GM23338 (cell line): Measurements from ENCODE around the gene DPH1. TPM values are rescaled to one million over a fixed set of nuclear protein-coding genes. Genes with fewer than 3 reads are reported as not detected.

ENCODE experiments used
- ATAC-seq: fragments of 200-7000 bp; cut with Tn5 transposase; 3 replicates; pipeline ENCODE4 v1.9.1; 2020
- DNase-seq: peaks from one replicate; pipeline ENCODE4 v3.0.0-alpha.2; 2015; ENCODE audit warnings: low spot score
- H2AFZ ChIP-seq: fragments of 200-600 bp; sonication (generic); 2 replicates; pipeline ENCODE4 v1.8.0; 2016; ENCODE audit warnings: antibody characterized with exemption, mild to moderate bottlenecking, moderate library complexity
- H3F3A ChIP-seq: fragments of 200-600 bp; sonication (generic); replicated peaks from 2 replicates; pipeline ENCODE4 v1.8.0; 2017; ENCODE audit warnings: antibody characterized with exemption, mixed run types, low read depth
- H3K27ac ChIP-seq: fragments of 200-600 bp; sonication (generic); 2 replicates; pipeline ENCODE4 v1.6.1; 2016; ENCODE audit warnings: low read depth
- H3K27me3 ChIP-seq: fragments of 200-600 bp; sonication (generic); 2 replicates; pipeline ENCODE4 v1.8.0; 2016; ENCODE audit warnings: mild to moderate bottlenecking, mixed run types, moderate library complexity; ENCODE audit not compliant: insufficient read depth
- H3K36me3 ChIP-seq: fragments of 200-600 bp; sonication (generic); 2 replicates; pipeline ENCODE4 v1.8.0; 2016; ENCODE audit warnings: mild to moderate bottlenecking; ENCODE audit not compliant: insufficient read depth
- H3K4me1 ChIP-seq: fragments of 200-600 bp; sonication (generic); 2 replicates; pipeline ENCODE4 v1.8.0; 2016; ENCODE audit warnings: mild to moderate bottlenecking, moderate library complexity; ENCODE audit not compliant: insufficient read depth
- H3K4me2 ChIP-seq: fragments of 200-600 bp; sonication (generic); 2 replicates; pipeline ENCODE4 v1.7.1; 2017; ENCODE audit warnings: mixed run types
- H3K4me3 ChIP-seq: fragments of 200-600 bp; sonication (generic); 2 replicates; pipeline ENCODE4 v1.6.1; 2016; ENCODE audit warnings: mixed run types
- H3K79me2 ChIP-seq: fragments of 200-600 bp; sonication (generic); replicated peaks from 2 replicates; pipeline ENCODE4 v1.8.0; 2017; ENCODE audit warnings: mild to moderate bottlenecking; ENCODE audit not compliant: insufficient read depth
- H3K9me2 ChIP-seq: fragments of 200-600 bp; sonication (generic); 2 replicates; pipeline ENCODE4 v1.8.0; 2017; ENCODE audit not compliant: insufficient read depth
- H4K20me1 ChIP-seq: fragments of 200-600 bp; sonication (generic); replicated peaks from 2 replicates; pipeline ENCODE4 v1.8.0; 2017; ENCODE audit warnings: mild to moderate bottlenecking; ENCODE audit not compliant: insufficient read depth
- H3K27ac Mint-ChIP-seq: 2 replicates; pipeline ENCODE4 v1.8.0; 2020; ENCODE audit warnings: inconsistent platforms, mild to moderate bottlenecking, moderate library complexity, mixed read lengths
- H3K27me3 Mint-ChIP-seq: 3 replicates; pipeline ENCODE4 v1.8.0; 2022; ENCODE audit warnings: low read depth, mild to moderate bottlenecking, moderate library complexity, mixed read lengths, inconsistent platforms; ENCODE audit not compliant: insufficient read depth, poor library complexity
- H3K36me3 Mint-ChIP-seq: 3 replicates; pipeline ENCODE4 v1.8.0; 2021; ENCODE audit warnings: low read depth, mild to moderate bottlenecking, inconsistent platforms, moderate library complexity, mixed read lengths
- H3K4me1 Mint-ChIP-seq: 3 replicates; pipeline ENCODE4 v1.8.0; 2020; ENCODE audit warnings: mild to moderate bottlenecking, inconsistent platforms, mixed read lengths
- H3K4me3 Mint-ChIP-seq: 3 replicates; pipeline ENCODE4 v1.8.0; 2021; ENCODE audit warnings: moderate library complexity, mild to moderate bottlenecking, inconsistent platforms, mixed read lengths
- H3K9me3 Mint-ChIP-seq: 3 replicates; pipeline ENCODE4 v1.8.0; 2020; ENCODE audit warnings: moderate library complexity, mild to moderate bottlenecking, inconsistent platforms, mixed read lengths
- CREB1 ChIP-seq: fragments of 250-450 bp; sonication (Bioruptor Pico); IDR thresholded peaks from 2 replicates; pipeline ENCODE4 v1.5.0; 2020; ENCODE audit warnings: low read depth, mild to moderate bottlenecking, moderate library complexity
- EZH2 ChIP-seq: fragments of 200-600 bp; sonication (generic); IDR thresholded peaks from one replicate; pipeline ENCODE4 v1.8.0; 2017; ENCODE audit warnings: antibody characterized with exemption, mild to moderate bottlenecking, low read depth; ENCODE audit not compliant: unreplicated experiment
- EZH2phosphoT487 ChIP-seq: fragments of 200-600 bp; sonication (generic); IDR thresholded peaks from one replicate; pipeline ENCODE4 v1.8.1; 2018; ENCODE audit warnings: antibody characterized with exemption; ENCODE audit not compliant: unreplicated experiment
- JUNB ChIP-seq: IDR thresholded peaks from one replicate; pipeline ENCODE4 v1.6.1; 2016; ENCODE audit warnings: antibody characterized with exemption; ENCODE audit not compliant: unreplicated experiment
- NANOG ChIP-seq: IDR thresholded peaks from 2 replicates; pipeline ENCODE4 v1.6.1; 2016; ENCODE audit warnings: antibody characterized with exemption, borderline replicate concordance
- POLR2AphosphoS5 ChIP-seq: IDR thresholded peaks from 2 replicates; pipeline ENCODE4 v1.6.1; 2016; ENCODE audit warnings: antibody characterized with exemption, low read depth
- STAT1 ChIP-seq: IDR thresholded peaks from one replicate; pipeline ENCODE4 v1.6.1; 2016; ENCODE audit warnings: antibody characterized with exemption; ENCODE audit not compliant: unreplicated experiment
- ZNF114 ChIP-seq: fragments of 250-450 bp; sonication (Bioruptor Pico); IDR thresholded peaks from 2 replicates; pipeline ENCODE4 v1.5.0; 2020; ENCODE audit warnings: mild to moderate bottlenecking, moderate library complexity
- ZNF331 ChIP-seq: fragments of 250-450 bp; sonication (Bioruptor Pico); IDR thresholded peaks from 2 replicates; pipeline ENCODE4 v1.5.0; 2020; ENCODE audit warnings: low read depth, mild to moderate bottlenecking, moderate library complexity
- polyA plus RNA-seq: library from polyadenylated mRNA; unstranded; fragments of >200 nt; fragmentation: Nextera tagmentation; extraction: Ambion mirVana; gene quantifications from 2 replicates; pipeline ENCODE4 v1.2.1, GENCODE V29; 2016
- total RNA-seq: library from RNA; depleted of rRNA; stranded (reverse); fragments of >200 nt; shearing (Covaris generic); gene quantifications from 2 replicates; pipeline ENCODE4 v1.2.3, GENCODE V29; 2014
- TF ChIP-seq, protein P1 (sequence below): fragments of 250-450 bp; sonication (Bioruptor Pico); IDR thresholded peaks from 2 replicates; pipeline ENCODE4 v1.5.0; 2020; ENCODE audit warnings: mild to moderate bottlenecking, moderate library complexity
- TF ChIP-seq, protein P2 (sequence below): IDR thresholded peaks from one replicate; pipeline ENCODE4 v1.6.1; 2018; ENCODE audit warnings: antibody characterized with exemption; ENCODE audit not compliant: unreplicated experiment
- TF ChIP-seq, protein P3 (sequence below), 2 experiments: fragments of 200-600 bp in 1 of 2; sonication (generic) in 1 of 2; conservative IDR thresholded peaks; 2 replicates each; pipeline versions ENCODE4 v1.5.1 to v1.6.1; 2016 to 2017; ENCODE audit warnings: antibody characterized with exemption in 2 of 2, low read depth in 2 of 2, mild to moderate bottlenecking in 2 of 2, moderate library complexity in 1 of 2
- TF ChIP-seq, protein P4 (sequence below): IDR thresholded peaks from 2 replicates; pipeline ENCODE4 v1.6.1; 2016; ENCODE audit warnings: antibody characterized with exemption

Gene DPH1
- total and polyA plus RNA-seq, 2 experiments from 2014 or later = 11.8 to 28.2 TPM

DNA sequence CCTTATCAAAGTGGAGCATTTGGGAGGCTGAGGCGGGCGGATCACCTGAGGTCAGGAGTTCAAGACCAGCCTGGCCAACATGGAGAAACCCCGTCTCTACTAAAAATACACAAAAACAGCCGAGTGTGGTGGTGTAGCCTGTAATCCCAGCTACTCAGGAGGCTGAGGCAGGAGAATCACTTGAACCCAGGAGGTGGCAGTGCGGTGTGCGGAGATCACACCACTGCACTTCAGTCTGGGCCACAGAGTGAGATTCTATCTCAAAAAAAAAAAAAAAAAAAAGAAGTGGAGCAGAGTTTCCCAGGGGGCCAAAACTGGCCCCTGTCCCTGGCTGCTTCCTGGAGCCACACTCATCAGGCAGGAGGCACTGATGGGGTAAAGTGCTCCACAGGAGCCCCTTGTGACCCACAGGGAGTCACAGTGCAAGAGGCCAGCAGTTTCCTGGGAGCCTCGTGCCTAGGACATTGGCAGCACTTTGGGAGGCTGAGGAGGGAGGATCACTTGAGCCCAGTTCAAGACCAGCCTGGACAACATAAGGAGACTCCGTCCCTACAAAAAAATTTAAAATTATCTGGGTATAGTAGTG is 49.2 kb upstream of the DPH1 start:
- Mint-ChIP-seq H3K4me1 (peaks cover 9% of the 10 kb centered on the region; the same call in 2 of the 3 replicates), H3K27me3 (peaks cover 19% of the 10 kb centered on the region), H3K4me3 (no peak overlapping the region), H3K36me3 (no peaks in the 10 kb centered on the region), H3K27ac (no peak overlapping the region), H3K9me3 (no peaks in the 10 kb centered on the region)
- H3K4me2 ChIP-seq = no peak overlapping the region
- no peaks in the 10 kb centered on the region for H3K36me3 ChIP-seq
- H3K4me3 ChIP-seq = no peak overlapping the region
- H3K27me3 ChIP-seq = peaks cover 27% of the 10 kb centered on the region
- H3F3A ChIP-seq = no peaks in the 10 kb centered on the region
- TF ChIP-seq, protein P1, sequence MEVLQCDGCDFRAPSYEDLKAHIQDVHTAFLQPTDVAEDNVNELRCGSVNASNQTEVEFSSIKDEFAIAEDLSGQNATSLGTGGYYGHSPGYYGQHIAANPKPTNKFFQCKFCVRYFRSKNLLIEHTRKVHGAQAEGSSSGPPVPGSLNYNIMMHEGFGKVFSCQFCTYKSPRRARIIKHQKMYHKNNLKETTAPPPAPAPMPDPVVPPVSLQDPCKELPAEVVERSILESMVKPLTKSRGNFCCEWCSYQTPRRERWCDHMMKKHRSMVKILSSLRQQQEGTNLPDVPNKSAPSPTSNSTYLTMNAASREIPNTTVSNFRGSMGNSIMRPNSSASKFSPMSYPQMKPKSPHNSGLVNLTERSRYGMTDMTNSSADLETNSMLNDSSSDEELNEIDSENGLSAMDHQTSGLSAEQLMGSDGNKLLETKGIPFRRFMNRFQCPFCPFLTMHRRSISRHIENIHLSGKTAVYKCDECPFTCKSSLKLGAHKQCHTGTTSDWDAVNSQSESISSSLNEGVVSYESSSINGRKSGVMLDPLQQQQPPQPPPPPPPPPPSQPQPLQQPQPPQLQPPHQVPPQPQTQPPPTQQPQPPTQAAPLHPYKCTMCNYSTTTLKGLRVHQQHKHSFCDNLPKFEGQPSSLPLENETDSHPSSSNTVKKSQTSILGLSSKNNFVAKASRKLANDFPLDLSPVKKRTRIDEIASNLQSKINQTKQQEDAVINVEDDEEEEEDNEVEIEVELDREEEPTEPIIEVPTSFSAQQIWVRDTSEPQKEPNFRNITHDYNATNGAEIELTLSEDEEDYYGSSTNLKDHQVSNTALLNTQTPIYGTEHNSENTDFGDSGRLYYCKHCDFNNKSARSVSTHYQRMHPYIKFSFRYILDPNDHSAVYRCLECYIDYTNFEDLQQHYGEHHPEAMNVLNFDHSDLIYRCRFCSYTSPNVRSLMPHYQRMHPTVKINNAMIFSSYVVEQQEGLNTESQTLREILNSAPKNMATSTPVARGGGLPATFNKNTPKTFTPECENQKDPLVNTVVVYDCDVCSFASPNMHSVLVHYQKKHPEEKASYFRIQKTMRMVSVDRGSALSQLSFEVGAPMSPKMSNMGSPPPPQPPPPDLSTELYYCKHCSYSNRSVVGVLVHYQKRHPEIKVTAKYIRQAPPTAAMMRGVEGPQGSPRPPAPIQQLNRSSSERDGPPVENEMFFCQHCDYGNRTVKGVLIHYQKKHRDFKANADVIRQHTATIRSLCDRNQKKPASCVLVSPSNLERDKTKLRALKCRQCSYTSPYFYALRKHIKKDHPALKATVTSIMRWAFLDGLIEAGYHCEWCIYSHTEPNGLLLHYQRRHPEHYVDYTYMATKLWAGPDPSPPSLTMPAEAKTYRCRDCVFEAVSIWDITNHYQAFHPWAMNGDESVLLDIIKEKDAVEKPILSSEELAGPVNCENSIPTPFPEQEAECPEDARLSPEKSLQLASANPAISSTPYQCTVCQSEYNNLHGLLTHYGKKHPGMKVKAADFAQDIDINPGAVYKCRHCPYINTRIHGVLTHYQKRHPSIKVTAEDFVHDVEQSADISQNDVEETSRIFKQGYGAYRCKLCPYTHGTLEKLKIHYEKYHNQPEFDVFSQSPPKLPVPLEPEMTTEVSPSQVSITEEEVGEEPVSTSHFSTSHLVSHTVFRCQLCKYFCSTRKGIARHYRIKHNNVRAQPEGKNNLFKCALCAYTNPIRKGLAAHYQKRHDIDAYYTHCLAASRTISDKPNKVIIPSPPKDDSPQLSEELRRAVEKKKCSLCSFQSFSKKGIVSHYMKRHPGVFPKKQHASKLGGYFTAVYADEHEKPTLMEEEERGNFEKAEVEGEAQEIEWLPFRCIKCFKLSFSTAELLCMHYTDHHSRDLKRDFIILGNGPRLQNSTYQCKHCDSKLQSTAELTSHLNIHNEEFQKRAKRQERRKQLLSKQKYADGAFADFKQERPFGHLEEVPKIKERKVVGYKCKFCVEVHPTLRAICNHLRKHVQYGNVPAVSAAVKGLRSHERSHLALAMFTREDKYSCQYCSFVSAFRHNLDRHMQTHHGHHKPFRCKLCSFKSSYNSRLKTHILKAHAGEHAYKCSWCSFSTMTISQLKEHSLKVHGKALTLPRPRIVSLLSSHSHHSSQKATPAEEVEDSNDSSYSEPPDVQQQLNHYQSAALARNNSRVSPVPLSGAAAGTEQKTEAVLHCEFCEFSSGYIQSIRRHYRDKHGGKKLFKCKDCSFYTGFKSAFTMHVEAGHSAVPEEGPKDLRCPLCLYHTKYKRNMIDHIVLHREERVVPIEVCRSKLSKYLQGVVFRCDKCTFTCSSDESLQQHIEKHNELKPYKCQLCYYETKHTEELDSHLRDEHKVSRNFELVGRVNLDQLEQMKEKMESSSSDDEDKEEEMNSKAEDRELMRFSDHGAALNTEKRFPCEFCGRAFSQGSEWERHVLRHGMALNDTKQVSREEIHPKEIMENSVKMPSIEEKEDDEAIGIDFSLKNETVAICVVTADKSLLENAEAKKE = no peak
- TF ChIP-seq, protein P2, sequence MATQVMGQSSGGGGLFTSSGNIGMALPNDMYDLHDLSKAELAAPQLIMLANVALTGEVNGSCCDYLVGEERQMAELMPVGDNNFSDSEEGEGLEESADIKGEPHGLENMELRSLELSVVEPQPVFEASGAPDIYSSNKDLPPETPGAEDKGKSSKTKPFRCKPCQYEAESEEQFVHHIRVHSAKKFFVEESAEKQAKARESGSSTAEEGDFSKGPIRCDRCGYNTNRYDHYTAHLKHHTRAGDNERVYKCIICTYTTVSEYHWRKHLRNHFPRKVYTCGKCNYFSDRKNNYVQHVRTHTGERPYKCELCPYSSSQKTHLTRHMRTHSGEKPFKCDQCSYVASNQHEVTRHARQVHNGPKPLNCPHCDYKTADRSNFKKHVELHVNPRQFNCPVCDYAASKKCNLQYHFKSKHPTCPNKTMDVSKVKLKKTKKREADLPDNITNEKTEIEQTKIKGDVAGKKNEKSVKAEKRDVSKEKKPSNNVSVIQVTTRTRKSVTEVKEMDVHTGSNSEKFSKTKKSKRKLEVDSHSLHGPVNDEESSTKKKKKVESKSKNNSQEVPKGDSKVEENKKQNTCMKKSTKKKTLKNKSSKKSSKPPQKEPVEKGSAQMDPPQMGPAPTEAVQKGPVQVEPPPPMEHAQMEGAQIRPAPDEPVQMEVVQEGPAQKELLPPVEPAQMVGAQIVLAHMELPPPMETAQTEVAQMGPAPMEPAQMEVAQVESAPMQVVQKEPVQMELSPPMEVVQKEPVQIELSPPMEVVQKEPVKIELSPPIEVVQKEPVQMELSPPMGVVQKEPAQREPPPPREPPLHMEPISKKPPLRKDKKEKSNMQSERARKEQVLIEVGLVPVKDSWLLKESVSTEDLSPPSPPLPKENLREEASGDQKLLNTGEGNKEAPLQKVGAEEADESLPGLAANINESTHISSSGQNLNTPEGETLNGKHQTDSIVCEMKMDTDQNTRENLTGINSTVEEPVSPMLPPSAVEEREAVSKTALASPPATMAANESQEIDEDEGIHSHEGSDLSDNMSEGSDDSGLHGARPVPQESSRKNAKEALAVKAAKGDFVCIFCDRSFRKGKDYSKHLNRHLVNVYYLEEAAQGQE = no peak
- TF ChIP-seq EZH2phosphoT487 (no peak), STAT1 (no peak), ZNF331 (no peak), ZNF114 (no peak), EZH2 (no peak), JUNB (no peak), CREB1 (CRISPR knock-in tag) (no peak), POLR2AphosphoS5 (no peak), NANOG (no peak)
- TF ChIP-seq, protein P3, sequence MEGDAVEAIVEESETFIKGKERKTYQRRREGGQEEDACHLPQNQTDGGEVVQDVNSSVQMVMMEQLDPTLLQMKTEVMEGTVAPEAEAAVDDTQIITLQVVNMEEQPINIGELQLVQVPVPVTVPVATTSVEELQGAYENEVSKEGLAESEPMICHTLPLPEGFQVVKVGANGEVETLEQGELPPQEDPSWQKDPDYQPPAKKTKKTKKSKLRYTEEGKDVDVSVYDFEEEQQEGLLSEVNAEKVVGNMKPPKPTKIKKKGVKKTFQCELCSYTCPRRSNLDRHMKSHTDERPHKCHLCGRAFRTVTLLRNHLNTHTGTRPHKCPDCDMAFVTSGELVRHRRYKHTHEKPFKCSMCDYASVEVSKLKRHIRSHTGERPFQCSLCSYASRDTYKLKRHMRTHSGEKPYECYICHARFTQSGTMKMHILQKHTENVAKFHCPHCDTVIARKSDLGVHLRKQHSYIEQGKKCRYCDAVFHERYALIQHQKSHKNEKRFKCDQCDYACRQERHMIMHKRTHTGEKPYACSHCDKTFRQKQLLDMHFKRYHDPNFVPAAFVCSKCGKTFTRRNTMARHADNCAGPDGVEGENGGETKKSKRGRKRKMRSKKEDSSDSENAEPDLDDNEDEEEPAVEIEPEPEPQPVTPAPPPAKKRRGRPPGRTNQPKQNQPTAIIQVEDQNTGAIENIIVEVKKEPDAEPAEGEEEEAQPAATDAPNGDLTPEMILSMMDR (conservative IDR thresholded peaks at IDR 0.05; ENCODE audit: low read depth in 2 of 2) = no peak
- TF ChIP-seq, protein P4, sequence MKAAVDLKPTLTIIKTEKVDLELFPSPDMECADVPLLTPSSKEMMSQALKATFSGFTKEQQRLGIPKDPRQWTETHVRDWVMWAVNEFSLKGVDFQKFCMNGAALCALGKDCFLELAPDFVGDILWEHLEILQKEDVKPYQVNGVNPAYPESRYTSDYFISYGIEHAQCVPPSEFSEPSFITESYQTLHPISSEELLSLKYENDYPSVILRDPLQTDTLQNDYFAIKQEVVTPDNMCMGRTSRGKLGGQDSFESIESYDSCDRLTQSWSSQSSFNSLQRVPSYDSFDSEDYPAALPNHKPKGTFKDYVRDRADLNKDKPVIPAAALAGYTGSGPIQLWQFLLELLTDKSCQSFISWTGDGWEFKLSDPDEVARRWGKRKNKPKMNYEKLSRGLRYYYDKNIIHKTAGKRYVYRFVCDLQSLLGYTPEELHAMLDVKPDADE = no peak
- H3K79me2 ChIP-seq = no peaks in the 10 kb centered on the region
- H4K20me1 ChIP-seq = no peaks in the 10 kb centered on the region
- no peaks in the 10 kb centered on the region for H3K9me2 ChIP-seq
- DNase-seq (no peak), ATAC-seq (no peak)
- no peak overlapping the region for H2AFZ ChIP-seq
- no peaks in the 10 kb centered on the region for H3K4me1 ChIP-seq
- H3K27ac ChIP-seq = no peak overlapping the region
